Right atrium auricular region (tissue), 2 donors: ENCODE data around the gene ARMH1. TPM values are rescaled to one million over a fixed set of nuclear protein-coding genes. Genes with fewer than 3 reads are reported as not detected.

Experiments
- DNase-seq: peaks from one replicate; pipeline ENCODE4 v3.0.0-alpha.2; 2019; ENCODE audit warnings: low spot score
- H3K27ac ChIP-seq, 2 donors: fragments of 200-600 bp; sonication (generic); 1 replicate in 1 of 2; 2 replicates in 1 of 2; pipeline ENCODE4 v1.5.1; 2016 to 2019
- H3K27me3 ChIP-seq, 2 donors: fragments of 200-600 bp; sonication (generic); one replicate each; pipeline versions ENCODE4 v1.5.1 to v1.6.0; 2017 to 2019
- H3K36me3 ChIP-seq: fragments of 200-600 bp; sonication (generic); one replicate; pipeline ENCODE4 v1.5.1; 2016
- H3K4me1 ChIP-seq, 2 donors: fragments of 200-600 bp; sonication (generic); one replicate each; pipeline versions ENCODE4 v1.5.1 to v1.6.0; 2017 to 2019
- H3K4me3 ChIP-seq, 2 donors: fragments of 200-600 bp; sonication (generic); 1 replicate in 1 of 2; 2 replicates in 1 of 2; pipeline ENCODE4 v1.5.1; 2017 to 2019; ENCODE audit warnings: mild to moderate bottlenecking in 1 of 2, moderate library complexity in 1 of 2
- H3K9me3 ChIP-seq, 2 donors: fragments of 200-600 bp; sonication (generic); one replicate each; pipeline ENCODE4 v1.5.1; 2019
- CTCF ChIP-seq, 2 donors: fragments of 200-600 bp; sonication (generic); IDR thresholded peaks; one replicate each; pipeline ENCODE4 v1.5.1; 2019; ENCODE audit warnings: antibody characterized with exemption in 2 of 2
- total RNA-seq, 2 donors: library from RNA; depleted of rRNA; stranded (reverse); fragments of >200 nt; gene quantifications; one replicate each; pipeline ENCODE4 v1.1.0, GENCODE V29; 2016

The ARMH1 gene
- total RNA-seq, 2 donors from 2014 or later = 0.19 to 5.2 TPM

GRCh38 chr1:44714532-44714931, 40.0 kb downstream of the ARMH1 start:
- Histone ChIP-seq H3K4me3 (no peak overlapping the region), H3K27ac (no peak overlapping the region)
- TF ChIP-seq CTCF (IDR thresholded peaks at IDR 0.05) = no peak

GRCh38 chr1:44714944-44715571, 40.5 kb downstream of the ARMH1 start:
- H3K4me3 ChIP-seq = no peak overlapping the region
- peaks cover 0 to 6% of the 10 kb centered on the region in 2 donors for H3K4me1 ChIP-seq
- H3K36me3 ChIP-seq = no peaks in the 10 kb centered on the region
- H3K27ac ChIP-seq = no peak overlapping the region
- TF ChIP-seq CTCF (IDR thresholded peaks at IDR 0.05) = peak; percentile 90 to 91
- peak; percentile 81 for DNase-seq
- H3K9me3 ChIP-seq = no peaks in the 10 kb centered on the region
- H3K27me3 ChIP-seq = no peaks in the 10 kb centered on the region

More at GRCh38 chr1:44714532-44714931, 40.0 kb downstream of the ARMH1 start:
- no peak for DNase-seq
- Histone ChIP-seq H3K4me1 (peaks cover 0 to 6% of the 10 kb centered on the region in 2 donors), H3K27me3 (no peaks in the 10 kb centered on the region), H3K9me3 (no peaks in the 10 kb centered on the region), H3K36me3 (no peaks in the 10 kb centered on the region)

GRCh38 chr1:44717156-44717555, 42.6 kb downstream of the ARMH1 start:
- H3K27ac ChIP-seq = no peak overlapping the region
- H3K9me3 ChIP-seq = no peaks in the 10 kb centered on the region
- no peaks in the 10 kb centered on the region for H3K27me3 ChIP-seq
- no peak overlapping the region for H3K4me3 ChIP-seq
- no peak for DNase-seq
- no peak for TF ChIP-seq CTCF (IDR thresholded peaks at IDR 0.05)
- no peaks in the 10 kb centered on the region for H3K36me3 ChIP-seq
- H3K4me1 ChIP-seq = peaks cover 0 to 6% of the 10 kb centered on the region in 2 donors

GRCh38 chr1:44717653-44718052, 43.1 kb downstream of the ARMH1 start:
- no peaks in the 10 kb centered on the region for H3K9me3 ChIP-seq
- peaks cover 0 to 6% of the 10 kb centered on the region in 2 donors for H3K4me1 ChIP-seq
- no peaks in the 10 kb centered on the region for H3K36me3 ChIP-seq
- no peak for TF ChIP-seq CTCF (IDR thresholded peaks at IDR 0.05)
- DNase-seq = no peak
- H3K27me3 ChIP-seq = no peaks in the 10 kb centered on the region
- no peak overlapping the region for H3K4me3 ChIP-seq
- H3K27ac ChIP-seq = no peak overlapping the region

- H3K36me3 ChIP-seq = no peaks in the 10 kb centered on the region
- no peaks in the 10 kb centered on the region for H3K27me3 ChIP-seq
- DNase-seq = no peak
- H3K27ac ChIP-seq = no peak overlapping the region
- H3K4me1 ChIP-seq = peaks cover 0 to 6% of the 10 kb centered on the region in 2 donors
- no peaks in the 10 kb centered on the region for H3K9me3 ChIP-seq
- H3K4me3 ChIP-seq = no peak overlapping the region
- TF ChIP-seq CTCF (IDR thresholded peaks at IDR 0.05) = no peak
Measured at GRCh38 chr1:44718091-44718490, 43.6 kb downstream of the ARMH1 start.

- H3K27ac ChIP-seq = no peak overlapping the region
- H3K4me3 ChIP-seq = no peak overlapping the region
- peaks cover 0 to 6% of the 10 kb centered on the region in 2 donors for H3K4me1 ChIP-seq
- no peak for TF ChIP-seq CTCF (IDR thresholded peaks at IDR 0.05)
- no peaks in the 10 kb centered on the region for H3K36me3 ChIP-seq
- no peaks in the 10 kb centered on the region for H3K27me3 ChIP-seq
- DNase-seq = no peak
- no peaks in the 10 kb centered on the region for H3K9me3 ChIP-seq
Measured at GRCh38 chr1:44719318-44719717, 44.8 kb downstream of the ARMH1 start.
